Endometrium (tissue), 2 donors: Measurements from ENCODE around the gene PSMD1.
"Not testable (repeated sequence)": the region's sequence is repeated elsewhere in the genome, so short reads cannot be mapped to it uniquely, and the experiment has no call there.

Experiments
- FAIRE-seq: peaks from 2 replicates; lab custom pipeline; 2012; peaks lifted over from hg19 to GRCh38; lab: Jason Lieb, UNC
- donor health status: control.
- donor health status: control.

PSMD1 gene

GRCh38 chr2:231117922-231118613 lies 61.4 kb downstream of the PSMD1 start:
- peak; percentile 93 for FAIRE-seq

- peak; percentile 8 for FAIRE-seq
These were observed 61.9 kb downstream of the PSMD1 start for GRCh38 chr2:231118614-231118942.

GRCh38 chr2:231123362-231123898 lies 66.8 kb downstream of the PSMD1 start:
- FAIRE-seq = no peak

- FAIRE-seq = peak; percentile 85
These were observed 68.3 kb downstream of the PSMD1 start, which contains the start of gene HTR2B for GRCh38 chr2:231124838-231125568. Gene HTR2B, minus strand, starts transcription at chr2:231125042. Its CDS starts 1,278 bp downstream, at chr2:231123764.

- no peak for FAIRE-seq
These were observed 69.5 kb downstream of the PSMD1 start for GRCh38 chr2:231126123-231126522.

- no peak for FAIRE-seq
These were observed 70.8 kb downstream of the PSMD1 start for GRCh38 chr2:231127480-231127879.

GRCh38 chr2:231127936-231128335 lies 71.3 kb downstream of the PSMD1 start:
- no peak for FAIRE-seq

GRCh38 chr2:231128541-231128940 lies 71.9 kb downstream of the PSMD1 start:
- FAIRE-seq = no peak

- FAIRE-seq = peak; percentile 8
These were observed 72.5 kb downstream of the PSMD1 start for GRCh38 chr2:231129216-231129615.

- FAIRE-seq = peak; percentile 74
These were observed 73.8 kb downstream of the PSMD1 start for GRCh38 chr2:231130336-231131056.

GRCh38 chr2:231132129-231132528 lies 75.5 kb downstream of the PSMD1 start:
- FAIRE-seq = peak; percentile 31

GRCh38 chr2:231133365-231134099 lies 76.9 kb downstream of the PSMD1 start:
- no peak for FAIRE-seq

GRCh38 chr2:231134910-231135655 lies 78.4 kb downstream of the PSMD1 start:
- no peak for FAIRE-seq

GRCh38 chr2:231138699-231139098 lies 82.0 kb downstream of the PSMD1 start:
- FAIRE-seq = no peak

GRCh38 chr2:231139796-231140195 lies 83.1 kb downstream of the PSMD1 start:
- no peak for FAIRE-seq

GRCh38 chr2:231140808-231141207 lies 84.1 kb downstream of the PSMD1 start:
- FAIRE-seq = not testable (repeated sequence)

- no peak for FAIRE-seq
These were observed 88.2 kb downstream of the PSMD1 start for GRCh38 chr2:231144896-231145295.

- FAIRE-seq = no peak
These were observed 90.0 kb downstream of the PSMD1 start for GRCh38 chr2:231146665-231147064.

- FAIRE-seq = no peak
These were observed 96.3 kb downstream of the PSMD1 start for GRCh38 chr2:231152800-231153557.

- FAIRE-seq = peak; percentile 99
These were observed 102.6 kb downstream of the PSMD1 start for GRCh38 chr2:231159306-231159705.

GRCh38 chr2:231160701-231161100 lies 104.0 kb downstream of the PSMD1 start:
- FAIRE-seq = no peak
